GM12875 (cell line): Measurements from ENCODE around the gene NLN.
"Not testable (repeated sequence)": the region's sequence is repeated elsewhere in the genome, so short reads cannot be mapped to it uniquely, and the experiment has no call there.

Experiments
- H3K4me3 ChIP-seq: one replicate; pipeline ENCODE4 v1.5.1; 2011; ENCODE audit warnings: low read depth, low read length, control low read depth
- TF ChIP-seq, protein P1 (sequence below): IDR thresholded peaks from 2 replicates; pipeline ENCODE4 v1.5.1; 2011; ENCODE audit warnings: low read depth, mild to moderate bottlenecking, control low read depth, inconsistent platforms, low read length, moderate library complexity, borderline replicate concordance; ENCODE audit not compliant: insufficient read depth

NLN gene

GRCh38 chr5:65718576-65719310 is 3.3 kb upstream of the NLN start:
- TF ChIP-seq, protein P1, sequence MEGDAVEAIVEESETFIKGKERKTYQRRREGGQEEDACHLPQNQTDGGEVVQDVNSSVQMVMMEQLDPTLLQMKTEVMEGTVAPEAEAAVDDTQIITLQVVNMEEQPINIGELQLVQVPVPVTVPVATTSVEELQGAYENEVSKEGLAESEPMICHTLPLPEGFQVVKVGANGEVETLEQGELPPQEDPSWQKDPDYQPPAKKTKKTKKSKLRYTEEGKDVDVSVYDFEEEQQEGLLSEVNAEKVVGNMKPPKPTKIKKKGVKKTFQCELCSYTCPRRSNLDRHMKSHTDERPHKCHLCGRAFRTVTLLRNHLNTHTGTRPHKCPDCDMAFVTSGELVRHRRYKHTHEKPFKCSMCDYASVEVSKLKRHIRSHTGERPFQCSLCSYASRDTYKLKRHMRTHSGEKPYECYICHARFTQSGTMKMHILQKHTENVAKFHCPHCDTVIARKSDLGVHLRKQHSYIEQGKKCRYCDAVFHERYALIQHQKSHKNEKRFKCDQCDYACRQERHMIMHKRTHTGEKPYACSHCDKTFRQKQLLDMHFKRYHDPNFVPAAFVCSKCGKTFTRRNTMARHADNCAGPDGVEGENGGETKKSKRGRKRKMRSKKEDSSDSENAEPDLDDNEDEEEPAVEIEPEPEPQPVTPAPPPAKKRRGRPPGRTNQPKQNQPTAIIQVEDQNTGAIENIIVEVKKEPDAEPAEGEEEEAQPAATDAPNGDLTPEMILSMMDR, result no peak
- no peak overlapping the region for H3K4me3 ChIP-seq

GRCh38 chr5:65721050-65721719 is 820 bp upstream of the NLN start:
- TF ChIP-seq, protein P1, result no peak
- peak overlapping the region; percentile 95 for H3K4me3 ChIP-seq

- TF ChIP-seq, protein P1, result no peak
- H3K4me3 ChIP-seq, result peak overlapping the region; percentile 95
Measured at GRCh38 chr5:65722575-65723403, 784 bp downstream of the NLN start.

- TF ChIP-seq, protein P1, result no peak
Measured at GRCh38 chr5:65727491-65728156, 5.6 kb downstream of the NLN start.

DNA sequence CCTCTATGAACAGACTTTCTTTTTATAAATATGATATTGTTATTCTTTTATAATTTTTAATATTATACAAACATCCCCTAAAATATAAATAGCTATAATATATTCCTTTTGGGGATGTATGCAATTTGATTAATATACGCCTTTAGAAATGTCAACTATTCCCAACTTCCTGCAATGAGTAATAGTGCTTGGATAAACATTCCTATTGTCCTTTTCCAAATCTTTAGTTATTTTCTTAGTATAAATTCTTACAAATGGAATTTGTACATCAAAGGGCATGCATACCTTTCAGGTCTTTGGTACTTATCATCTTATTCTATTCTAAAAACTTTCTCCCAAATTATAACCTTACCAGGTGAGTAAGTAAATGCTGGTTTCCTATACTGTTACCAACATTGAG is 6.2 kb downstream of the NLN start:
- H3K4me3 ChIP-seq, result no peak overlapping the region
- TF ChIP-seq, protein P1, result no peak

More at GRCh38 chr5:65727491-65728156, 5.6 kb downstream of the NLN start:
- H3K4me3 ChIP-seq, result no peak overlapping the region

DNA sequence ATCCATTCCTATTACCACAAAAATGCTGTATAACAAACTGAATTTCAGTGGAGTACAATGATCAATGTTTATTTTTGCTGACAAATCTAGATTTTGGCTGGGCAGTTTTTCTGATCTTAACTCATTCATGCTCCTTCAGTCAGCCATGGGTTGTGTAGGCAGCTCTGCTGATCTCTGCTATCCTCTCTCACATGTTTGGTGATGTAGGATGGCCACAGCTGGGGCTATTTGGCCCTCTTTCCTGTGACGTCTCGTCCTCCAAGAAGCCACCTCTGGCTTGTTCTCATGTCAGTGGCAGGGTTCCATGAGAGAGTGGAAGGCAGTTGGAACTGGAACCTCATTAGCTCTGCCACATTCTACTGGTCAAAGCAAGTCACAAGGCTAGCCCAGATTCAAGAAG is 8.9 kb downstream of the NLN start:
- TF ChIP-seq, protein P1, result no peak
- H3K4me3 ChIP-seq, result no peak overlapping the region

DNA sequence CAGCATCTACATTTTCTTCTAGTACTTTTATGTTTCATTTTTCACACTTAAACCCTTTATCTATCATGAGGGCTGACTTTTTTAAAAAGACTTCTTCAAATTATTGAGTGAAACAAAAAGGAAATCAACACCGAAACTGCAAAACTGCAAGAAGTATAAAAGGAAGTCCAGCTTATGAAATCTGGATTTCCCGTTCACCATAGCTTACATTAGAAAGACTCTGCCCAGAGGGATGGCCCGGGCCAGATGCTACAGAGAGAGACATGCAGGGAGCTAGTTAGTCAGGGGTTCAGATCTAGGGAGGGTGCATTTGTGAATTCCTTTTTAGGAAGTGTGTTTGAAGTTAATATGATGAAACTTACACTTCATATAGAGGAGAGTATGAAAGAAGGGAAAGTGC is 10.0 kb downstream of the NLN start:
- H3K4me3 ChIP-seq, result not testable (repeated sequence)

DNA sequence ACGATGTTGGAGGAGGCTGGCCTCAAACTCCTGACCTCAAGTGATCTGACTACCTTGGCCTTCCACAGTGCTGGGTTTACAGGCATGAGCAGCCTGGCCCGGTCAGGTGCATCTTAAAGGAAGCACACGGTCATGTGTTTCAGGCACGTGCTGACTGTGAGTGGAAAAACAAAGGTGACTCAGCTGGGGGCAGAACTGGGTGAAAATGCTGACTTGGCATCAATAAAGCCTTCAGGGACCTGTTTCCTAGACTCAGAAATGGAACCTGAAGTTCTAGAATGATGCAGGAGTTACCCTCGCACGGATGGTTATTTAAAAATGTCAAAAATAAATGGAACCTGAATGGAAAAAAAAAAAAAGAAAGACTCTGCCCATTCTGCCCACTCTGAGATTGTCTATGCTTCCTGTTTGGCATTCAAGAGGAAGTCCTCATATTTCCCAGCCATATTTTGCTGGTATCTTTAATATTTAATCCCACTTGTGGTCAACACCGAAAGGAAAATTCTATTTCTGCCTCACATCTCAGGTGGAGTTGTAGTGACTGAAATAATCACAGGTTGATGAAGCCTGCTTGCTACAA is 12.3 kb downstream of the NLN start:
- not testable (repeated sequence) for H3K4me3 ChIP-seq
